ENCODE measurements around the gene NEDD9.

Gene NEDD9

DNA sequence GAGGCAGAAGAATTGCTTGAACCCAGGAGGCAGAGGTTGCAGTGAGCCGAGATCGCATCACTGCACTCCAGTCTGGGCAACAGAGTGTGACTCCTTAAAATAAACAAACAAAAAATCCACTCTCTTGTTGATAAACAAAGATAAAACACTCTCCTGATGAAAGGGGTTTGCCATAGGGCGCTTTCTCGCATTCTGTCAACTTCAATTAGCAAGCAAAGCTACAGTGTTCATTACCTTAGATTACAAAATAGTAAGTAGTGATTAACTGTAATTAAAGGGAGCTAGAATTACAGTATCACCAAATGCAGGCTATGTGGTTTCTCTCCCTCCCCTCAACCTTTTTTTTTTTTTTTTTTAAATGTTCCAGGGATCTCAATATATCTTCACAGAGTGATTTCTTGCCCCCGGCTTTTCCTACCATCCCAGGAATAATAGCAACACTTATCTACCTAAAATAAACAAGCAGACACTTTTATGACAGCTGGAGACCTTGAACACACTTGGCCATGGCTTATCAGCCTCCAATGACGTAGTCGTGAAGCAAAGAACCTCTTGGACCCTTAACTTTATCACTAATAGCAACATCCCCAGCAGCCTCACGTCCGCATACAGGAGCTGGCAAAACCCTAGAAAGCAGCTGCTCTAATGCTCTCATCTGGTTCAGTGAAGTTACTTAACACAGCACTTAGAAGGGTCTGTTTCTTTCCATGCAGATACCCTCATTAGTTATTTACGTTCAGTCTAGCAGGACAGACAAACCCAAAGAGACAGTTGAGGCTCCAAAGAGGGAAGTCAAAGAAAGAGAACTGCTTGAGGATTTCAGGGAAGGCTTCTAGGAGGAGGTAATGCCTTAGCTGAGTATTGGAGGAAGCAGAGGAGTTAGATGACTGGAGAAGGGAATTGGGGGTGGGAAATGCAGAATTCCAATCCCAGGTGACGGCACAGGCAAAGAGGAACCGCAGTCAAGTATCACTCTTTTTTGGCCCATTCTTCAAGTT is 37.9 kb upstream of the NEDD9 start (continued):
- TF ChIP-seq, protein P1, sequence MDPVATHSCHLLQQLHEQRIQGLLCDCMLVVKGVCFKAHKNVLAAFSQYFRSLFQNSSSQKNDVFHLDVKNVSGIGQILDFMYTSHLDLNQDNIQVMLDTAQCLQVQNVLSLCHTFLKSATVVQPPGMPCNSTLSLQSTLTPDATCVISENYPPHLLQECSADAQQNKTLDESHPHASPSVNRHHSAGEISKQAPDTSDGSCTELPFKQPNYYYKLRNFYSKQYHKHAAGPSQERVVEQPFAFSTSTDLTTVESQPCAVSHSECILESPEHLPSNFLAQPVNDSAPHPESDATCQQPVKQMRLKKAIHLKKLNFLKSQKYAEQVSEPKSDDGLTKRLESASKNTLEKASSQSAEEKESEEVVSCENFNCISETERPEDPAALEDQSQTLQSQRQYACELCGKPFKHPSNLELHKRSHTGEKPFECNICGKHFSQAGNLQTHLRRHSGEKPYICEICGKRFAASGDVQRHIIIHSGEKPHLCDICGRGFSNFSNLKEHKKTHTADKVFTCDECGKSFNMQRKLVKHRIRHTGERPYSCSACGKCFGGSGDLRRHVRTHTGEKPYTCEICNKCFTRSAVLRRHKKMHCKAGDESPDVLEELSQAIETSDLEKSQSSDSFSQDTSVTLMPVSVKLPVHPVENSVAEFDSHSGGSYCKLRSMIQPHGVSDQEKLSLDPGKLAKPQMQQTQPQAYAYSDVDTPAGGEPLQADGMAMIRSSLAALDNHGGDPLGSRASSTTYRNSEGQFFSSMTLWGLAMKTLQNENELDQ (tag by site-specific recombination; IDR thresholded peaks at IDR 0.05; ENCODE audit: low read depth), result peak; percentile 40; the same call in 1 of the 2 replicates
- TF ChIP-seq REPIN1 (tag by site-specific recombination; IDR thresholded peaks at IDR 0.05; ENCODE audit: low read depth) (peak; percentile 74; the same call in 1 of the 2 replicates), ZBTB48 (tag by site-specific recombination; IDR thresholded peaks at IDR 0.05) (peak; percentile 96), ZBTB1 (tag by site-specific recombination; IDR thresholded peaks at IDR 0.05) (no peak), BCL6B (tag by site-specific recombination; IDR thresholded peaks at IDR 0.05) (peak; percentile 95), ZSCAN23 (tag by site-specific recombination; IDR thresholded peaks at IDR 0.05) (peak; percentile 99), ZNF133 (tag by site-specific recombination; IDR thresholded peaks at IDR 0.05) (no peak), ZSCAN30 (tag by site-specific recombination; IDR thresholded peaks at IDR 0.05) (peak; percentile 85; the same call in 1 of the 2 replicates), HIC1 (tag by site-specific recombination; IDR thresholded peaks at IDR 0.05) (peak; percentile 82), ZNF394 (tag by site-specific recombination; IDR thresholded peaks at IDR 0.05; ENCODE audit: borderline replicate concordance) (peak; percentile 80), ZNF10 (tag by site-specific recombination; IDR thresholded peaks at IDR 0.05) (peak; percentile 67), ZNF169 (tag by site-specific recombination; IDR thresholded peaks at IDR 0.05) (no peak), ZNF548 (tag by site-specific recombination; IDR thresholded peaks at IDR 0.05) (no peak), ZNF621 (tag by site-specific recombination; IDR thresholded peaks at IDR 0.05) (no peak), GLIS2 (tag by site-specific recombination; IDR thresholded peaks at IDR 0.05) (peak; percentile 82), ZNF239 (tag by site-specific recombination; IDR thresholded peaks at IDR 0.05) (no peak), TRIM28 (IDR thresholded peaks at IDR 0.05; ENCODE audit: borderline replicate concordance, low read length) (peak; percentile 49; the same call in 1 of the 2 replicates), ELK4 (IDR thresholded peaks at IDR 0.05; ENCODE audit: borderline replicate concordance, low read depth, low read length) (no peak), ZNF202 (tag by site-specific recombination; IDR thresholded peaks at IDR 0.05; ENCODE audit: borderline replicate concordance) (no peak)
- TF ChIP-seq, protein P2, sequence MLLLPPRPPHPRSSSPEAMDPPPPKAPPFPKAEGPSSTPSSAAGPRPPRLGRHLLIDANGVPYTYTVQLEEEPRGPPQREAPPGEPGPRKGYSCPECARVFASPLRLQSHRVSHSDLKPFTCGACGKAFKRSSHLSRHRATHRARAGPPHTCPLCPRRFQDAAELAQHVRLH (tag by site-specific recombination; IDR thresholded peaks at IDR 0.05), result peak; percentile 97
